Body of pancreas (tissue), 4 donors: ENCODE results near the gene PALLD.

Source experiments
- POLR2A ChIP-seq, 3 donors: fragments of 450-650 bp; IDR thresholded peaks; one replicate each; pipeline ENCODE4 v1.6.1; 2016; ENCODE audit warnings: antibody characterized with exemption in 3 of 3, mild to moderate bottlenecking in 2 of 3
- TF ChIP-seq, protein P1 (sequence below), 7 experiments: fragments of 450-650 bp in 4 of 7; fragments of 200-600 bp in 3 of 7; sonication (generic) in 3 of 7; IDR thresholded peaks; one replicate each; pipeline ENCODE4 v1.5.1; 2016 to 2019; ENCODE audit warnings: antibody characterized with exemption in 7 of 7

- TF ChIP-seq, protein P1, sequence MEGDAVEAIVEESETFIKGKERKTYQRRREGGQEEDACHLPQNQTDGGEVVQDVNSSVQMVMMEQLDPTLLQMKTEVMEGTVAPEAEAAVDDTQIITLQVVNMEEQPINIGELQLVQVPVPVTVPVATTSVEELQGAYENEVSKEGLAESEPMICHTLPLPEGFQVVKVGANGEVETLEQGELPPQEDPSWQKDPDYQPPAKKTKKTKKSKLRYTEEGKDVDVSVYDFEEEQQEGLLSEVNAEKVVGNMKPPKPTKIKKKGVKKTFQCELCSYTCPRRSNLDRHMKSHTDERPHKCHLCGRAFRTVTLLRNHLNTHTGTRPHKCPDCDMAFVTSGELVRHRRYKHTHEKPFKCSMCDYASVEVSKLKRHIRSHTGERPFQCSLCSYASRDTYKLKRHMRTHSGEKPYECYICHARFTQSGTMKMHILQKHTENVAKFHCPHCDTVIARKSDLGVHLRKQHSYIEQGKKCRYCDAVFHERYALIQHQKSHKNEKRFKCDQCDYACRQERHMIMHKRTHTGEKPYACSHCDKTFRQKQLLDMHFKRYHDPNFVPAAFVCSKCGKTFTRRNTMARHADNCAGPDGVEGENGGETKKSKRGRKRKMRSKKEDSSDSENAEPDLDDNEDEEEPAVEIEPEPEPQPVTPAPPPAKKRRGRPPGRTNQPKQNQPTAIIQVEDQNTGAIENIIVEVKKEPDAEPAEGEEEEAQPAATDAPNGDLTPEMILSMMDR (IDR thresholded peaks at IDR 0.05), result no peak
- no peak for TF ChIP-seq POLR2A (IDR thresholded peaks at IDR 0.05)
Observed at GRCh38 chr4:168550064-168550766, 53.4 kb downstream of the PALLD start.
